IMR-90 (cell line): ENCODE results near the gene ARFIP1. TPM values are rescaled to one million over a fixed set of nuclear protein-coding genes. Genes with fewer than 3 reads are reported as not detected.

Experiments
- ATAC-seq: fragments of 200-7000 bp; cut with Tn5 transposase; 2 replicates; pipeline ENCODE4 v1.9.1; 2020; ENCODE audit warnings: low read depth, mild to moderate bottlenecking, moderate library complexity
- BruUV-seq: library from RNA; stranded (reverse); fragments of 400-500 nt; replicated peaks from 2 replicates; lab custom pipeline; 2021; lab: Mats Ljungman, UMichigan
- CTCF ChIA-PET: fragments of 300-600 bp; formaldehyde crosslinking; extraction: SDS; loops from one replicate; lab custom pipeline; 2021; ENCODE audit warnings: antibody characterized with exemption; lab: Yijun Ruan, JAX
- POLR2A ChIA-PET: fragments of 300-600 bp; sonication (Branson Sonifier 250); formaldehyde crosslinking; loops from one replicate; lab custom pipeline; 2022; ENCODE audit warnings: antibody characterized with exemption; ENCODE audit not compliant: unreplicated experiment; lab: Charles Lee
- DNase-seq: peaks from one replicate; pipeline ENCODE4 v3.0.0; 2013
- H2AFZ ChIP-seq: replicated peaks from 2 replicates; pipeline ENCODE3; 2013; ENCODE audit warnings: low read length, mild to moderate bottlenecking; ENCODE audit not compliant: poor library complexity
- H2AK5ac ChIP-seq: 2 replicates; pipeline ENCODE4 v1.6.1; 2013; ENCODE audit warnings: low read depth, low read length, inconsistent platforms
- H2AK9ac ChIP-seq: replicated peaks from 2 replicates; pipeline ENCODE3; 2013; ENCODE audit warnings: mild to moderate bottlenecking, low read depth, low read length, moderate library complexity; ENCODE audit not compliant: poor library complexity
- H2BK120ac ChIP-seq: 2 replicates; pipeline ENCODE4 v1.6.1; 2013; ENCODE audit warnings: low read depth, low read length, inconsistent platforms
- H2BK15ac ChIP-seq: 3 replicates; pipeline ENCODE4 v1.6.1; 2013; ENCODE audit warnings: low read depth, low read length, inconsistent platforms
- H2BK20ac ChIP-seq: 2 replicates; pipeline ENCODE4 v1.6.1; 2013; ENCODE audit warnings: low read depth, mild to moderate bottlenecking, inconsistent platforms, low read length, moderate library complexity
- H2BK5ac ChIP-seq: 2 replicates; pipeline ENCODE4 v1.6.1; 2013; ENCODE audit warnings: mild to moderate bottlenecking, low read depth, low read length, inconsistent platforms; ENCODE audit not compliant: poor library complexity, severe bottlenecking
- H3K14ac ChIP-seq: replicated peaks from 2 replicates; pipeline ENCODE4 v1.6.1; 2013; ENCODE audit warnings: low read depth, low read length, inconsistent platforms
- H3K18ac ChIP-seq: 2 replicates; pipeline ENCODE4 v1.6.1; 2013; ENCODE audit warnings: low read depth, low read length, control low read depth
- H3K23ac ChIP-seq: 2 replicates; pipeline ENCODE4 v1.6.1; 2013; ENCODE audit warnings: low read depth, low read length, inconsistent platforms
- H3K27ac ChIP-seq: 2 replicates; pipeline ENCODE4 v1.5.1; 2013; ENCODE audit warnings: mild to moderate bottlenecking, control low read depth, low read length; ENCODE audit not compliant: insufficient read depth
- H3K27me3 ChIP-seq: 2 replicates; pipeline ENCODE4 v1.6.1; 2013; ENCODE audit warnings: low read length; ENCODE audit not compliant: control insufficient read depth, insufficient read depth
- H3K36me3 ChIP-seq: 2 replicates; pipeline ENCODE4 v1.6.1; 2013; ENCODE audit warnings: low read length, mixed read lengths; ENCODE audit not compliant: control insufficient read depth, insufficient read depth
- H3K4ac ChIP-seq: 2 replicates; pipeline ENCODE4 v1.6.1; 2013; ENCODE audit warnings: low read depth, low read length, inconsistent platforms
- H3K4me1 ChIP-seq: 2 replicates; pipeline ENCODE4 v1.6.1; 2013; ENCODE audit warnings: low read length, mixed read lengths; ENCODE audit not compliant: control insufficient read depth, insufficient read depth
- H3K4me2 ChIP-seq: 2 replicates; pipeline ENCODE4 v1.6.1; 2013; ENCODE audit warnings: low read depth, mild to moderate bottlenecking, control low read depth, low read length, moderate library complexity
- H3K4me3 ChIP-seq: 2 replicates; pipeline ENCODE4 v1.5.1; 2013; ENCODE audit warnings: low read depth, mild to moderate bottlenecking, control low read depth, low read length, moderate library complexity; ENCODE audit not compliant: insufficient read depth
- H3K56ac ChIP-seq: 2 replicates; pipeline ENCODE4 v1.6.1; 2013; ENCODE audit warnings: low read length, inconsistent platforms; ENCODE audit not compliant: insufficient read depth; ENCODE audit errors: extremely low read depth
- H3K79me1 ChIP-seq, 2 experiments: 2 replicates each; pipeline ENCODE4 v1.6.1; 2013; ENCODE audit warnings: low read length in 2 of 2, inconsistent platforms in 1 of 2, low read depth in 1 of 2
- H3K9ac ChIP-seq: 2 replicates; pipeline ENCODE4 v1.6.1; 2013; ENCODE audit warnings: low read depth, low read length, control low read depth
- H3K9me1 ChIP-seq: 2 replicates; pipeline ENCODE4 v1.6.1; 2013; ENCODE audit warnings: low read length, inconsistent platforms; ENCODE audit not compliant: insufficient read depth
- H3K9me3 ChIP-seq: 2 replicates; pipeline ENCODE4 v1.6.1; 2013; ENCODE audit warnings: low read length; ENCODE audit not compliant: control insufficient read depth, insufficient read depth
- H4K20me1 ChIP-seq: 2 replicates; pipeline ENCODE4 v1.6.1; 2013; ENCODE audit warnings: low read length, inconsistent platforms; ENCODE audit not compliant: insufficient read depth
- H4K5ac ChIP-seq: 2 replicates; pipeline ENCODE4 v1.6.1; 2013; ENCODE audit warnings: mild to moderate bottlenecking, low read depth, low read length, control low read depth
- H4K8ac ChIP-seq, 2 experiments: 2 replicates each; pipeline ENCODE4 v1.6.1; 2013; ENCODE audit warnings: low read depth in 2 of 2, low read length in 2 of 2, control low read depth in 1 of 2, inconsistent platforms in 1 of 2
- H4K91ac ChIP-seq: 2 replicates; pipeline ENCODE4 v1.6.1; 2013; ENCODE audit warnings: low read depth, low read length, inconsistent platforms; ENCODE audit not compliant: insufficient read depth
- BHLHE40 ChIP-seq: fragments of 150-350 bp; IDR thresholded peaks from 2 replicates; pipeline ENCODE4 v1.6.1; 2016; ENCODE audit warnings: mild to moderate bottlenecking, low read depth, low read length
- CEBPB ChIP-seq: IDR thresholded peaks from 2 replicates; pipeline ENCODE4 v1.6.1; 2012; ENCODE audit warnings: low read depth, low read length, improper control_type of control experiment
- CHD1 ChIP-seq: IDR thresholded peaks from 2 replicates; pipeline ENCODE4 v1.6.1; 2012; ENCODE audit warnings: low read depth, low read length, improper control_type of control experiment
- ELK1 ChIP-seq: fragments of 150-350 bp; IDR thresholded peaks from 2 replicates; pipeline ENCODE4 v1.6.1; 2016; ENCODE audit warnings: low read depth, mild to moderate bottlenecking, low read length, moderate library complexity, borderline replicate concordance
- FOS ChIP-seq: fragments of 150-350 bp; IDR thresholded peaks from 2 replicates; pipeline ENCODE4 v1.6.1; 2016; ENCODE audit warnings: low read depth, low read length
- MAFK ChIP-seq: IDR thresholded peaks from 2 replicates; pipeline ENCODE4 v1.6.1; 2012; ENCODE audit warnings: low read depth, low read length, improper control_type of control experiment
- MAZ ChIP-seq: IDR thresholded peaks from 2 replicates; pipeline ENCODE4 v1.6.1; 2012; ENCODE audit warnings: low read depth, mild to moderate bottlenecking, low read length, improper control_type of control experiment, moderate library complexity, borderline replicate concordance
- MXI1 ChIP-seq: IDR thresholded peaks from 2 replicates; pipeline ENCODE4 v1.6.1; 2012; ENCODE audit warnings: low read depth, mild to moderate bottlenecking, low read length, moderate library complexity, borderline replicate concordance
- NFE2L2 ChIP-seq: fragments of 150-350 bp; IDR thresholded peaks from 2 replicates; pipeline ENCODE4 v1.6.1; 2016; ENCODE audit warnings: low read depth, mild to moderate bottlenecking, low read length
- RFX5 ChIP-seq: IDR thresholded peaks from 2 replicates; pipeline ENCODE4 v1.8.0; 2012; ENCODE audit warnings: low read depth, mild to moderate bottlenecking, low read length, moderate library complexity
- WGBS, 2 experiments: methylation state at CpG; one replicate each; pipeline versions ENCODE4 v1.1.5 to v1.1.7; 2013; ENCODE audit warnings: missing lambda C conversion rate in 2 of 2; ENCODE audit not compliant: insufficient read length in 1 of 2; ENCODE audit errors: extremely low coverage in 2 of 2; 5-methylcytosine and 5-hydroxymethylcytosine counted together
- dilution Hi-C: fragments of 300-500 bp; cut with HindIII; formaldehyde crosslinking; loops from one replicate; pipeline ENCODE4 v1.14.3; 2018; ENCODE audit warnings: low sequenced_read_pairs; ENCODE audit not compliant: unreplicated experiment
- in situ Hi-C: fragments of 300-500 bp; cut with MboI; formaldehyde crosslinking; loops from 3 replicates; pipeline ENCODE4 v1.14.3; 2019; ENCODE audit warnings: low sequenced_read_pairs, inconsistent platforms, mixed read lengths
- intact Hi-C: fragments of 100-400 bp; cut with micrococcal nuclease; formaldehyde crosslinking; loops from 2 replicates; pipeline ENCODE4 v1.10.0; 2022
- polyA plus RNA-seq, 3 experiments: library from polyadenylated mRNA; depleted of rRNA; stranded (reverse); fragments of >200 nt; gene quantifications; 2 replicates each; pipeline ENCODE4 v1.2.3, GENCODE V29; 2012; ENCODE audit warnings: low replicate concordance in 1 of 3
- total RNA-seq: library from RNA; depleted of rRNA; stranded (reverse); fragments of >200 nt; gene quantifications from 2 replicates; pipeline ENCODE4 v1.2.3, GENCODE V29; 2012

The ARFIP1 gene
- total and polyA plus RNA-seq, 2 of the 4 experiments (the other 2 are of a cell fraction): 12.7 to 30.5 TPM

DNA sequence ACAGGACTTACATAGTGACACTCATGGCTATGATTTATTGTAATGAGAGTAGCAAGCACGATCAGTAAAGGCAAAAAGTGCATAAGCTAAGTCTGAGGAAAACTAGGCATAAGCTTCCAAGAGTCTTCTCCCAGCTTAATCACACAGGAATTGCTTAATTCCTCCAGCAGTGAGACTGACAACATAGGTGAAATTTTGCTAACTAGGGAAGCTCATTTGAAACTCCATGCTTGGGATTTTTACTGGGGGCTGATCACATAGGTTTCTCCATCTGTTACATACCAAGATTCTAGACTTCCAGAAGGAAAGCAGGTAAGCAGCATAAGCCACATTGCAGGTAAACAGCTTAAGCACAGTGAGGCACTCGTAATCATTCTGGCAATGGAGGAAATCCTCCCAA, 84.6 kb downstream of the ARFIP1 start:
- Histone ChIP-seq H3K27ac (no peak overlapping the region), H3K4me3 (no peak overlapping the region), H3K79me1 (no peaks in the 10 kb centered on the region; a peak in 1 of 4 replicates), H2AK9ac (no peak overlapping the region), H3K18ac (no peak overlapping the region), H2BK120ac (no peak overlapping the region), H2AFZ (no peak overlapping the region), H3K23ac (no peak overlapping the region), H3K36me3 (no peaks in the 10 kb centered on the region), H4K8ac (no peak overlapping the region), H3K4me1 (no peaks in the 10 kb centered on the region; the same call in 1 of the 2 replicates), H2BK20ac (no peak overlapping the region), H3K9me3 (no peaks in the 10 kb centered on the region), H4K91ac (no peak overlapping the region), H3K4ac (no peak overlapping the region), H3K56ac (no peak overlapping the region), H2AK5ac (no peak overlapping the region), H3K14ac (no peak overlapping the region), H3K27me3 (no peaks in the 10 kb centered on the region), H2BK15ac (no peak overlapping the region), H3K4me2 (no peak overlapping the region), H4K5ac (no peak overlapping the region), H2BK5ac (no peak overlapping the region), H3K9me1 (no peaks in the 10 kb centered on the region), H3K9ac (no peak overlapping the region), H4K20me1 (no peaks in the 10 kb centered on the region)
- in situ Hi-C loops: no loop called here
- DNase-seq (no peak), ATAC-seq (no peak)
- intact Hi-C loops: no loop called here
- no peak for TF ChIP-seq MAFK
- TF ChIP-seq BHLHE40: no peak
- TF ChIP-seq ELK1: no peak
- TF ChIP-seq FOS: no peak
- TF ChIP-seq CEBPB: no peak
- no peak for TF ChIP-seq MXI1
- TF ChIP-seq CHD1: no peak
- no peak for TF ChIP-seq MAZ
- TF ChIP-seq RFX5: no peak
- TF ChIP-seq NFE2L2: no peak
- POLR2A ChIA-PET: no interaction called here
- no CpG with 5 or more reads among the region's 2 CpGs for WGBS, 2 experiments
- CTCF ChIA-PET: no interaction called here
- dilution Hi-C loops: no loop called here
- BruUV-seq: no TSS peak
